HG03108 (cell line): Measurements from ENCODE around the gene CEBPA.

Source experiments
- ATAC-seq: cut with Tn5 transposase; IDR thresholded peaks from one replicate; pipeline ENCODE4 v1.9.1; 2021; ENCODE audit warnings: moderate library complexity; ENCODE audit not compliant: unreplicated experiment

Gene CEBPA

GRCh38 chr19:33273881-33274662 is 28.3 kb downstream of the CEBPA start:
- no peak for ATAC-seq

DNA sequence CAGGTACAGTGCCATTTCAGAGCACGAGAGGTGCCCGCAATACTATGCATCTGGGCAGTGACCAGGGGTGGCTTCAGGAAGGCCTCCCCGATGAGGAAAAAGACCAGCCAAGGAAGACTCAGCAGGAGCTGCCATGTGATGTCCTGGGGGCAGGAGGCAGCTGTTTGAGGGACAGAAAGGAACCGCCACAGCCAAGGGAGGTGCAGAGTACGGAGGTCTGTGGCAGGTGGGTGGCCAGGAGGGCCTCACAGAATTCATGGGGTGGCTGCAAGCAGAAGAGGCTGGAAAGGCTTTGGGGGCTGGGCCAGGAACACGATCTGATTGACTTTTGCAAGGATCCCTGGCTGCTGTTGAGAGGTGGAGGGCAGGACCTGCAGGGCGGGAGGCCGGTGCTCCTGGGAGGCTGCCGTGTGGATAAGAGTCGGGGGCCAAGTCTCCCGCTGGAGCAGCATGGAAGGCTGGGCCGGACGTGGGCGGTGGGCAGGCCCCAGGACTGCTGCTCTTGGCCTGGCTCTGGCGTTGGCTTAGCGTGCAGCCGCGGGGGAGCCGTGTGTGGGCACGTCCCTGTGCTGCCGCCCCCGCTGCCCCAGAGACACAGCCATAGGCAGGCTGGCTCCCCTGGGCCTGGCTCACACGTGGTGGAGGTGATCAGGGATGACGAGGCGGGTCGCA is 29.1 kb downstream of the CEBPA start:
- ATAC-seq: no peak

- ATAC-seq: no peak
These were observed 30.9 kb downstream of the CEBPA start for GRCh38 chr19:33271246-33272021.

- no peak for ATAC-seq
These were observed 31.6 kb downstream of the CEBPA start for GRCh38 chr19:33270769-33271168.

- ATAC-seq: no peak
These were observed 33.3 kb downstream of the CEBPA start for GRCh38 chr19:33269016-33269415.

DNA sequence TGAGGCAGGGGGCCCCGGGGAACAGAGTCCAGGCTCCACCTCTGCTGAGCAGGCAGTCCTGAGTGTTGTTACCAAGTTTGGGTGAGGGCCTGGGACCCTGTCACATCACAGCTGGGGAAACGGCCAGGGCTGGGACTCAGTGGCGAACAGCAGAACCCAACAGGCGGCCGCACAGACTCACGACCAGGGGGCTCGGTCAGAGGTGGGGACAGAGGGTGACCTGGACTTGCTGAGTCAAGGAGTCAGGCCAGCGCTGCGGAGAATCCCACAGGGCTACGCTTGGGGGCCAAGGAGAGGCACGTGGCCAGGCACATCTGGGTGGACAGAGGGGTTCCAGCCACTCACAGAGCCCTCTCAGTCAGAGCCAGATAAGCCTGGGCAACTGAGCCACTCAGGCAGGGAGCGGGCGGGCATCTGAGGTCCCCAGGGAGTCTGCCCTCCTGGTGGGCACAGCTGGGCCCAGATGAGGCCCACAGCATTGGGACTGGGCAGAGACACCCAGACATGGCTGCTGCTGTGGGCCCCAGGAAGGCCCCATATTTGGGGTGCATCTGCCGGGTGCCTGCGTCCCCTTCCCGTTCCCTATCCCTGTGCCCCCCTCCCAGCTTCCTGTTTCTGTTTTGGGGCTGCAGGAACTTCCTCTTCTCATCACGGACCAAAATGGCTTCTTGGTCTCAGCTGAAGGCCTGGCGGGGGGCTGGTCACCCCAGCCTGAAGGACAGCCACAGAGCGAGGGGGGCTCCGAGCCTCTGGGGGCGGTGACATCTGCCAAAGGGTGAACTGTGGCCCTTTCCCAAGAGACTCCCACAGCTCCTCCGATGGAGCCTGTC is 34.0 kb downstream of the CEBPA start:
- ATAC-seq: no peak

- no peak for ATAC-seq
These were observed 34.6 kb downstream of the CEBPA start for GRCh38 chr19:33267706-33268105.

DNA sequence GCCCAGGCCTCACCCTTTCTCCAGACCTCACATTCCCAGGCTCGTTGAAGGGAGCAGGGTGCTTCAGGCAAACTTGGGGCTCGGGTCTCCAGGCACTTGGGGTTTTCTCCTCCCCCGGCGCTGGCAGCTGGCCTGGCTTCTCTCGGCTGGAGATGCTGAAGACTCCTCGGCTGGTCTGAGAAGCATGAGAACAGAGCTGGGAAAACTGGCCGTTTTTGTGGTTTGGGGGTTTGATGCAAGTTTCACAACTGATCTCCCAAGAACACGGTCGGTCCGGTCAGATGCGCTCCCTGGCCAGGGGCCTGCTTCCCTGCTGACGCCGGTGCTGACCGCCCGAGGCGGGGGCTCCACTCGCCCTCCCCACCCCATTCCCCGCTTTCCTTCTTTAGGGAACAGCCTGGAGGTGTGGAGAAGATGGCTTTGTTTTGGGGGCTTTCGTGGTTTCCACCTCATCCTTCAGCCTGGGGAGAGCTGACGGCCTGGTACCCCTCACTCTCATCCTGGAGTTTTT is 35.3 kb downstream of the CEBPA start:
- no peak for ATAC-seq

- ATAC-seq: no peak
These were observed 37.4 kb downstream of the CEBPA start for GRCh38 chr19:33264881-33265445.

GRCh38 chr19:33263325-33264023 is 38.9 kb downstream of the CEBPA start:
- no peak for ATAC-seq

- ATAC-seq: no peak
These were observed 40.7 kb downstream of the CEBPA start for GRCh38 chr19:33261511-33262189.

GRCh38 chr19:33260628-33261418 is 41.5 kb downstream of the CEBPA start:
- no peak for ATAC-seq

GRCh38 chr19:33259539-33259938 is 42.8 kb downstream of the CEBPA start:
- ATAC-seq: no peak

DNA sequence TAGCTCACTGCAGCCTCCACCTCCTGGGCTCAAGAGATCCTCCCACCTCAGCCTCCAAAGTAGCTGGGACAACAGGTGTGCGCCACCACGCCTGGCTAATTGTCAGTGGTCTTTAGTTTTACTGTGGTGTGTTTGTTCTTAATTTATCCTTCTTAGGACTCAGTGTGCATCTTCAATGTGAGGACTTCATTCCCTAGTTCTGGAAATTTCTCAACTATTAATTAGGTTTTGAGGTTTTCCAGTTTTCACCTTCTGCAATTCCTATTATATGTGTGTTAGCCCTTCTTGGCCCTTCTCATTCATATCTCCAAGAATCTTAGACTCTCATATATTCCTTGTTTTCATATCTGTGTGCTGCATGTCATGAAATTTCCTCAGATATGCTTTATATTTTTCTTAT is 44.5 kb downstream of the CEBPA start:
- ATAC-seq: no peak

DNA sequence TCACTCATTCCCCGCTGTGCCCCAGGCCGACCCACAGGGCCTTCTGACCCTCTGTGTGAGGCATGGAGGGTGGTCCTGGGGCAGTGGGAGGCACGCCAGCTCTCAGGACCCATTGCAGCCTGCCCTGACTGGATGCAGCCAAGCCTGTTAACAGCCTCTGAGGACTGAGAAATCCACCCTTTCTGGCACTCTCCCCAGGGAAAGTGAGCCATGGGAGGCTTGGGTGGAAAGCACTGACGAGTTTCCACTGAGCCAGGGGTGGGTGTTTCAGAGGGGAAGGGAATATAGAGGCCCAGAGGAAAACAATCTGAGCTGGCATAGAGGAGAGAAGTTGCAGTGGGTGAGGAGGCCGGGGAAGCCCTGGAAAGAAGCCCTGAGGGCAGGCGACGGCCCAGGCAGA is 46.1 kb downstream of the CEBPA start:
- no peak for ATAC-seq

- no peak for ATAC-seq
These were observed 46.6 kb downstream of the CEBPA start for GRCh38 chr19:33255781-33256180.

GRCh38 chr19:33254245-33254824 is 48.0 kb downstream of the CEBPA start:
- ATAC-seq: no peak

- no peak for ATAC-seq
These were observed 49.4 kb downstream of the CEBPA start for GRCh38 chr19:33252971-33253370.
